Mesendoderm (in vitro differentiated cells): ENCODE results near the gene ITIH4.

Experiments used
- DNase-seq: peaks from one replicate; pipeline ENCODE4 v3.0.0; 2013
- H2AK5ac ChIP-seq: 2 replicates; pipeline ENCODE4 v1.6.1; 2013; ENCODE audit warnings: low read length, inconsistent platforms
- H2BK120ac ChIP-seq: 2 replicates; pipeline ENCODE4 v1.6.1; 2013; ENCODE audit warnings: low read depth, mild to moderate bottlenecking, low read length, moderate library complexity, mixed read lengths
- H2BK15ac ChIP-seq: replicated peaks from 2 replicates; pipeline ENCODE4 v1.6.1; 2013; ENCODE audit warnings: low read depth, mild to moderate bottlenecking, moderate library complexity
- H2BK5ac ChIP-seq: 2 replicates; pipeline ENCODE4 v1.6.1; 2013; ENCODE audit warnings: low read length, inconsistent platforms
- H3K18ac ChIP-seq: 2 replicates; pipeline ENCODE4 v1.6.1; 2013; ENCODE audit warnings: mild to moderate bottlenecking, low read length, mixed read lengths
- H3K23ac ChIP-seq: one replicate; pipeline ENCODE4 v1.6.1; 2013; ENCODE audit warnings: low read length
- H3K27ac ChIP-seq: 2 replicates; pipeline ENCODE4 v1.5.1; 2013; ENCODE audit warnings: low read depth, mild to moderate bottlenecking, inconsistent platforms, low read length, moderate library complexity
- H3K27me3 ChIP-seq: 2 replicates; pipeline ENCODE4 v1.6.1; 2013; ENCODE audit warnings: low read length, control low read depth, mild to moderate bottlenecking, inconsistent platforms; ENCODE audit not compliant: insufficient read depth, poor library complexity
- H3K36me3 ChIP-seq: 2 replicates; pipeline ENCODE4 v1.6.1; 2013; ENCODE audit warnings: low read length, inconsistent platforms; ENCODE audit not compliant: control insufficient read depth, insufficient read depth
- H3K4ac ChIP-seq: one replicate; pipeline ENCODE4 v1.6.1; 2013; ENCODE audit warnings: low read depth, mild to moderate bottlenecking, low read length, moderate library complexity
- H3K4me1 ChIP-seq: 2 replicates; pipeline ENCODE4 v1.6.1; 2013; ENCODE audit warnings: low read depth, low read length, inconsistent platforms; ENCODE audit not compliant: control insufficient read depth
- H3K4me2 ChIP-seq: 2 replicates; pipeline ENCODE4 v1.6.1; 2013; ENCODE audit warnings: low read length
- H3K4me3 ChIP-seq: 2 replicates; pipeline ENCODE4 v1.5.1; 2013; ENCODE audit warnings: mild to moderate bottlenecking, low read length
- H3K56ac ChIP-seq: one replicate; pipeline ENCODE4 v1.6.1; 2013; ENCODE audit warnings: low read length
- H3K79me1 ChIP-seq: 2 replicates; pipeline ENCODE4 v1.6.1; 2013; ENCODE audit warnings: low read length, inconsistent platforms
- H3K79me2 ChIP-seq: 2 replicates; pipeline ENCODE4 v1.6.1; 2013; ENCODE audit warnings: mild to moderate bottlenecking, low read length; ENCODE audit not compliant: control insufficient read depth, insufficient read depth
- H3K9ac ChIP-seq: 2 replicates; pipeline ENCODE4 v1.6.1; 2013; ENCODE audit warnings: low read length, inconsistent platforms
- H4K5ac ChIP-seq: one replicate; pipeline ENCODE4 v1.6.1; 2013; ENCODE audit warnings: low read length
- H4K8ac ChIP-seq: one replicate; pipeline ENCODE4 v1.6.1; 2013; ENCODE audit warnings: low read depth, mild to moderate bottlenecking, control low read depth, low read length, moderate library complexity
- WGBS: extraction: QIAGEN DNeasy Blood & Tissue Kit; methylation state at CpG from one replicate; pipeline ENCODE4 v1.1.7; 2013; ENCODE audit warnings: low lambda C conversion rate, missing lambda C conversion rate; ENCODE audit not compliant: insufficient coverage; ENCODE audit errors: extremely low coverage; 5-methylcytosine and 5-hydroxymethylcytosine counted together

The ITIH4 gene

DNA sequence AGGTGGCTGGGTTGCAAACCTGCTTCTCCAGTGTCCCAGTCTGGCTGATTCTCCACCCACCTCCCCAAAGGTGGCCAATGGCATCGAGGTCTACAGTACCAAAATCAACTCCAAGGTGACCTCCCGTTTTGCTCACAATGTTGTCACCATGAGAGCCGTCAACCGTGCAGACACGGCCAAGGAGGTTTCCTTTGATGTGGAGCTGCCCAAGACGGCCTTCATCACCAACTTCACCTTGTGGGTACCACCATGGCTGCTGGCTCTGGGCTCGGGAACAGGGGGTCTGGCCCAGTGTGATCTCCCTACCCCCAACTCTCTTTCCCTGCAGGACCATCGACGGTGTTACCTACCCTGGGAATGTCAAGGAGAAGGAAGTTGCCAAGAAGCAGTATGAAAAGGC, 34.1 kb downstream of the ITIH4 start:
- H3K4me2 ChIP-seq = no peak overlapping the region
- H3K79me2 ChIP-seq = no peaks in the 10 kb centered on the region
- H3K56ac ChIP-seq = no peak overlapping the region
- H3K27ac ChIP-seq = no peak overlapping the region
- H3K23ac ChIP-seq = no peak overlapping the region
- no peak overlapping the region for H2BK5ac ChIP-seq
- no peaks in the 10 kb centered on the region for H3K36me3 ChIP-seq
- H3K4ac ChIP-seq = no peak overlapping the region
- no peak overlapping the region for H4K8ac ChIP-seq
- H3K27me3 ChIP-seq = no peaks in the 10 kb centered on the region
- no peak overlapping the region for H3K4me3 ChIP-seq
- DNase-seq = no peak
- H2BK120ac ChIP-seq = no peak overlapping the region
- no peak overlapping the region for H2BK15ac ChIP-seq
- H3K18ac ChIP-seq = no peak overlapping the region
- H4K5ac ChIP-seq = no peak overlapping the region
- no peaks in the 10 kb centered on the region for H3K4me1 ChIP-seq
- no peak overlapping the region for H2AK5ac ChIP-seq
- H3K79me1 ChIP-seq = no peaks in the 10 kb centered on the region
- H3K9ac ChIP-seq = no peak overlapping the region
- no CpG with 5 or more reads among the region's 9 CpGs for WGBS

DNA sequence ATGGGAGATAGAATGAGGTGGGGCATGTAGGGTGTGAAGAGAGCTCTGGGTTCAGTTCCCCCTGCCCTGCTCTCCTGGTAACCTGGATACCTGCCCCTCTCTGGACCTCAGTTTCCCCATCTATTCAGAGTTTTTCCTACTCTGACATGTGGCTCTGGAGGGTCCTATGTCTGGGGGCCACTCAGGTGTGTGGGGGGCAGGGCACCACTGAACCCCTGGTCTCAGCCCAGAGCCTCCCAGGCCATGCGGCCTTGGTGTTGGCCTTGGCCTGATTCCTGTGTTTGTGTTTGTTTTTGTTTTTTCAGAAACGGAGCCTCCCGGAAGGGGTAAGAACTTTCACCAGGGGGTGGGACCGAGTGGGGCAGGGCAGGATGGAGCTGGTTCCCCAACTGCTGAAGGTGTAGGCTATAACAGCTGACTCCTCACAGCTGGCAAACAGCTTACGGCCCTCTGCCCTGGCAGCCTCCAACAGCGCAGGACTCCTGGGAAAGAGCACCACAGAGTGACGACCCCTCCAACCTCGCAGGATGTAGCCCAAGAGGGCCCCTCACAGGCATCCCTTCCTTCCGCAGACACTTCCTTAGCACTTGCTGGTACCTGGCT, 35.1 kb downstream of the ITIH4 start:
- Histone ChIP-seq H3K4me1 (no peaks in the 10 kb centered on the region), H3K79me2 (no peaks in the 10 kb centered on the region), H3K27ac (no peak overlapping the region), H3K4ac (no peak overlapping the region), H2BK15ac (no peak overlapping the region), H2BK120ac (no peak overlapping the region), H3K36me3 (no peaks in the 10 kb centered on the region), H3K79me1 (no peaks in the 10 kb centered on the region), H2BK5ac (no peak overlapping the region), H3K4me3 (no peak overlapping the region), H3K23ac (no peak overlapping the region), H4K8ac (no peak overlapping the region), H3K18ac (no peak overlapping the region), H4K5ac (no peak overlapping the region), H3K9ac (no peak overlapping the region), H3K27me3 (no peaks in the 10 kb centered on the region), H3K56ac (no peak overlapping the region), H3K4me2 (no peak overlapping the region), H2AK5ac (no peak overlapping the region)
- DNase-seq = no peak
- no CpG with 5 or more reads among the region's 9 CpGs for WGBS

DNA sequence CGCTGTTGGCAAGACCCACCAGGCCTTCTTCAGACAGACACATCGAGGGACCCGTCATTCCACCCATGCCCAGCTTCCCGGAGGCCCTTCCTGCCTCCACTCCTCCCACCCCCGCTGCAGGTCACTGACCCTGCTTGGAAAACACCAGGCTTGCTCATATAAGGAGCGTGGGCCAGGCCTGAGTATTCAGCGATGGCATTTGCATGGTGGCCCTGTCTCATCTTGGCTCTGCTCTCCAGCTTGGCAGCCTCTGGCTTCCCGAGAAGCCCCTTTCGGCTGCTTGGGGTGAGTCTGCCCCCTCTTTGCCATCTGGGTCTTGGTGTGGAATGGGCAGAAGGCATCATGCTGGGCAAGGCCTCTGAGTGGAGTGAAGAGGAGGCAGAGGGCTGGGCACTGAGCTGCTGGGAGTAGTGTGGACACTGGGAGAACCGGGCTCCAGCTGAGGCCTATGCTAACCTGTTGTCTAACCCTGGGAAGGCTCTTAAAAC, 35.8 kb downstream of the ITIH4 start, which contains the start of gene ITIH3:
ITIH3 (plus strand) TSS at position 185 of the 488 bp plus-strand sequence; CDS start at position 193, 8 bp downstream.
- WGBS = no CpG with 5 or more reads among the region's 10 CpGs
- no peak within 1 kb of the TSS for H3K56ac ChIP-seq
- no peaks in the 10 kb centered on the region for H3K4me1 ChIP-seq
- H2AK5ac ChIP-seq = no peak within 1 kb of the TSS
- H3K27me3 ChIP-seq = no peaks in the 10 kb centered on the region
- H3K36me3 ChIP-seq = no peaks in the 10 kb centered on the region
- H3K9ac ChIP-seq = no peak within 1 kb of the TSS
- no peak for DNase-seq
- H3K4me2 ChIP-seq = no peak within 1 kb of the TSS
- H3K79me2 ChIP-seq = no peaks in the 10 kb centered on the region
- no peak within 1 kb of the TSS for H3K23ac ChIP-seq
- no peak within 1 kb of the TSS for H4K8ac ChIP-seq
- H3K4ac ChIP-seq = no peak within 1 kb of the TSS
- H3K4me3 ChIP-seq = no peak within 1 kb of the TSS
- H3K79me1 ChIP-seq = no peaks in the 10 kb centered on the region
- no peak within 1 kb of the TSS for H4K5ac ChIP-seq
- H2BK120ac ChIP-seq = no peak within 1 kb of the TSS
- no peak within 1 kb of the TSS for H2BK15ac ChIP-seq
- no peak within 1 kb of the TSS for H3K18ac ChIP-seq
- H3K27ac ChIP-seq = no peak within 1 kb of the TSS
- no peak within 1 kb of the TSS for H2BK5ac ChIP-seq

DNA sequence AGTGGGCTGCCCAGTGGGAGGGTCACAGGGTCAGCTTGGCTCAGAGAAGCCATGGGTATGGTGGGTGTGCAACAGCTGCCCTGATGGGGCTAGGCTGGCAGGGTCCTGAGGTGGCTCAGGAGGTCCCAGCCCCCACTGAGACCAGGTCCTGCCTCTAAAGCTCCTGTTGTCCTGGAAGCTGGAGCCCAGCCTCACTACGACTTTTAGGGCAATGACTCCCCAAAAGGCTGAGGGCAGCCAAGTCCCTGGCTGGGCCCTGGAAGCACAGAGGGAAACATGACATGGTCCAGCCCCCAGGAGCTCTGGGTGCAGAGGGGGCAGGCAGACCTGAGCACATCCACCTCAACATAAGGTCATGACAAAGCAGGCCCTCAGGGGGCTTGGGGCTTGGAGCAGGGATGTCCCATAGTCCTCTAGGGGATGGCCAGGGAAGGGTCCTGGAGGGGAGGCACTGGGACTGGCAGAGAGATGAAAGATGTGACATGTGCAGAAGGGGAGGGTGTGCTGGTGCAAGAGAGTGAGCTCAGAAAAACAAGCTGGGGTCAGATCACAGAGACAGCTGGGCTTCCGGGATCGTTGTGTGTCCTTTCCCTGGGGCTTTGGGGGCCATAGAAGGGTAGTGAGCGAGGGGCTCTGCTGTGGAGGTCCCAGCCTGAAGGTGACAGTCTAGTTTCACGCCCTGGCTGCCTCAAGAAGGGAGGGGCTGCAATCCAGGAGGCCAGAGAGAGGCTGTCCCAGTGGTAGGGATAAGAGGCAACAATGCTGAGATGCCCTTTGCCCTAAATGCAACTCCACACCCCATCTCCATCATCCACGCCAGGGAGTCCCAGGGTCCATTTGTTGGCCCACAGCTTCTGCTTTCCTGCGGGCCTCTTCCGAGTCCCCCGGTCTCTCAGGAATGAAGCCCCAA, 36.5 kb downstream of the ITIH4 start:
- no peak overlapping the region for H3K23ac ChIP-seq
- no peak overlapping the region for H3K4me3 ChIP-seq
- H2AK5ac ChIP-seq = no peak overlapping the region
- H3K9ac ChIP-seq = no peak overlapping the region
- no peaks in the 10 kb centered on the region for H3K79me2 ChIP-seq
- no peak overlapping the region for H3K18ac ChIP-seq
- no peak overlapping the region for H3K4me2 ChIP-seq
- no peak for DNase-seq
- no CpG with 5 or more reads among the region's 9 CpGs for WGBS
- no peaks in the 10 kb centered on the region for H3K27me3 ChIP-seq
- H3K56ac ChIP-seq = no peak overlapping the region
- H4K8ac ChIP-seq = no peak overlapping the region
- no peak overlapping the region for H3K27ac ChIP-seq
- no peak overlapping the region for H2BK15ac ChIP-seq
- no peak overlapping the region for H2BK120ac ChIP-seq
- no peaks in the 10 kb centered on the region for H3K4me1 ChIP-seq
- H3K36me3 ChIP-seq = no peaks in the 10 kb centered on the region
- H3K79me1 ChIP-seq = no peaks in the 10 kb centered on the region
- H4K5ac ChIP-seq = no peak overlapping the region
- H2BK5ac ChIP-seq = no peak overlapping the region
- no peak overlapping the region for H3K4ac ChIP-seq

DNA sequence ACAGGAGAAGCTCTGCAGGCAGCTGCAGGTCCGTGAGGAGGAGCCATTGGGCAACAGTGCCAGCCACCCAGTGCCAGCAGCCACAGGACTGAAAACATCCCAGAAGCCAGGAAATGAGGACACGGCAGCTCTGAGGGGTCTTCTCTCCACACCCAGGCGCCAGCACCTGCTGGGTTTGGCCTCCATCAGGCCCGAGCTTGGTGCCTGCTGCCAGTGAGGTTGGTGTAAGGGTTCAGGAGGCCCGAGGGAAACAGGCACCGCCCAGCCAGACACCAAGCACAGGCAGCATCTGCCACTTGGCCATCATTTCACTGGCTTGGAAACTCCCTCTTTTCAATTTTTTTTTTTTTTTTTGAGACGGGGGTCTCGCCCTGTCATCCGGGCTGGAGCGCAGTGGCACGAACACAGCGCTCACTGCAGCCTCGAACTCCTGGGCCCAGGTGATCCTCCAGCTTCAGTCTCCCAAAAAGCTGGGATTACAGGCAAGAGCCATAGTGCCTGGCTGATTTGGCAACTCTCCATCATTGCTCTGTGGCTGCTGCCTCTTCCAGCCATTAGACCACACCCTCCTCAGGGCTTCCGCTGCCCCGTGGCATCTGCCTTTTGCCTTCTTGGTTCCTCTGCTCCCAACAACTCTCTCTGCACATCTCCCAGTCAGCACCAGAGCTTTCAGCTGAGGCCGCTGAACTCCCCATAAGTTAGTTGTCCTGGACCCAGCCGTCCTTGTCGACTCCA, 37.3 kb downstream of the ITIH4 start:
- H3K23ac ChIP-seq = no peak overlapping the region
- H2BK120ac ChIP-seq = no peak overlapping the region
- H3K36me3 ChIP-seq = no peaks in the 10 kb centered on the region
- H3K27me3 ChIP-seq = no peaks in the 10 kb centered on the region
- no peak overlapping the region for H3K4ac ChIP-seq
- H3K9ac ChIP-seq = no peak overlapping the region
- H4K8ac ChIP-seq = no peak overlapping the region
- H3K4me3 ChIP-seq = no peak overlapping the region
- H2BK5ac ChIP-seq = no peak overlapping the region
- H3K27ac ChIP-seq = no peak overlapping the region
- no peak for DNase-seq
- H4K5ac ChIP-seq = no peak overlapping the region
- H3K79me1 ChIP-seq = no peaks in the 10 kb centered on the region
- no CpG with 5 or more reads among the region's 18 CpGs for WGBS
- no peak overlapping the region for H3K56ac ChIP-seq
- H3K79me2 ChIP-seq = no peaks in the 10 kb centered on the region
- H3K4me2 ChIP-seq = no peak overlapping the region
- no peaks in the 10 kb centered on the region for H3K4me1 ChIP-seq
- H2BK15ac ChIP-seq = no peak overlapping the region
- no peak overlapping the region for H3K18ac ChIP-seq
- no peak overlapping the region for H2AK5ac ChIP-seq
